ENCODE results near the gene NKX2-8.
"Not testable (repeated sequence)": the region's sequence is repeated elsewhere in the genome, so short reads cannot be mapped to it uniquely, and the experiment has no call there.

Gene NKX2-8

GRCh38 chr14:36580141-36580855 is 2.1 kb downstream of the NKX2-8 start:
- DNase-seq (ENCODE audit: low read depth) = no peak

GRCh38 chr14:36579573-36580140 is 2.8 kb downstream of the NKX2-8 start:
- DNase-seq (ENCODE audit: low read depth) = no peak

- DNase-seq (ENCODE audit: low read depth) = no peak
Measured at GRCh38 chr14:36579001-36579555, 3.3 kb downstream of the NKX2-8 start.

GRCh38 chr14:36570065-36570464 is 12.3 kb downstream of the NKX2-8 start:
- DNase-seq (ENCODE audit: low read depth) = no peak

GRCh38 chr14:36556811-36557433 is 25.5 kb downstream of the NKX2-8 start:
- DNase-seq (ENCODE audit: low read depth) = no peak

- no peak for DNase-seq (ENCODE audit: low read depth)
Measured at GRCh38 chr14:36555998-36556743, 26.2 kb downstream of the NKX2-8 start.

GRCh38 chr14:36553656-36554260 is 28.7 kb downstream of the NKX2-8 start:
- no peak for DNase-seq (ENCODE audit: low read depth)

- no peak for DNase-seq (ENCODE audit: low read depth)
Measured at GRCh38 chr14:36550899-36551298, 31.5 kb downstream of the NKX2-8 start.

- not testable (repeated sequence) for DNase-seq (ENCODE audit: low read depth)
Measured at GRCh38 chr14:36544280-36544679, 38.1 kb downstream of the NKX2-8 start.

GRCh38 chr14:36538051-36538450 is 44.4 kb downstream of the NKX2-8 start:
- no peak for DNase-seq (ENCODE audit: low read depth)
